Prostate gland (tissue), 2 donors: Measurements from ENCODE around the gene SDC3.

Source experiments
- POLR2A ChIP-seq: fragments of 450-650 bp; IDR thresholded peaks from one replicate; pipeline ENCODE4 v1.6.1; 2016; ENCODE audit warnings: antibody characterized with exemption, mild to moderate bottlenecking
- POLR2AphosphoS5 ChIP-seq: sonication (generic); formaldehyde crosslinking; IDR thresholded peaks from one replicate; pipeline ENCODE4 v1.6.1; 2017; ENCODE audit warnings: antibody characterized with exemption
- TF ChIP-seq, protein P1 (sequence below), 4 experiments: fragments of 200-600 bp in 2 of 4; fragments of 450-650 bp in 2 of 4; sonication (generic) in 2 of 4; IDR thresholded peaks; 1 replicate in 3 of 4; 2 replicates in 1 of 4; pipeline ENCODE4 v1.5.1; 2016 to 2019; ENCODE audit warnings: antibody characterized with exemption in 4 of 4, mild to moderate bottlenecking in 2 of 4, moderate library complexity in 2 of 4

DNA sequence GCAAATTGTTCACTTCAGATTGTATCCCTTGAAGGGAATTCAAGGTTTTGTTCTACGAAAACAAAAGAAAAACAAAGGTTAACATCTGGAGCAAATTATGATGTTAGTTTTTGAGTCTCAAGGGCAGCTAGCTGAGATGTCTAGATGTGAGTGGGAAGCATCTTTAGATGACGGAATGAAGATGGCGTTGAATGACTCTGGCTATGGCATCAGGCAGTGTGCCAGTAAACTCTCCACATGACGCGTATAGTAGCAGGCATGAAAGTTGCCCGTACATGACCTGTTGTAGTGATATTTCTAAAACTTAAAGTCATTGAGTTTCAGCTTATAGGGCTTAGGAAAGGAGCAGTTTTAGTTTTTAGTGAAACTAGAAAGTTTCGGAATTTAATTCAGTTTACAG is 12.3 kb upstream of the SDC3 start:
- TF ChIP-seq POLR2AphosphoS5 (no peak), POLR2A (no peak)
- TF ChIP-seq, protein P1, sequence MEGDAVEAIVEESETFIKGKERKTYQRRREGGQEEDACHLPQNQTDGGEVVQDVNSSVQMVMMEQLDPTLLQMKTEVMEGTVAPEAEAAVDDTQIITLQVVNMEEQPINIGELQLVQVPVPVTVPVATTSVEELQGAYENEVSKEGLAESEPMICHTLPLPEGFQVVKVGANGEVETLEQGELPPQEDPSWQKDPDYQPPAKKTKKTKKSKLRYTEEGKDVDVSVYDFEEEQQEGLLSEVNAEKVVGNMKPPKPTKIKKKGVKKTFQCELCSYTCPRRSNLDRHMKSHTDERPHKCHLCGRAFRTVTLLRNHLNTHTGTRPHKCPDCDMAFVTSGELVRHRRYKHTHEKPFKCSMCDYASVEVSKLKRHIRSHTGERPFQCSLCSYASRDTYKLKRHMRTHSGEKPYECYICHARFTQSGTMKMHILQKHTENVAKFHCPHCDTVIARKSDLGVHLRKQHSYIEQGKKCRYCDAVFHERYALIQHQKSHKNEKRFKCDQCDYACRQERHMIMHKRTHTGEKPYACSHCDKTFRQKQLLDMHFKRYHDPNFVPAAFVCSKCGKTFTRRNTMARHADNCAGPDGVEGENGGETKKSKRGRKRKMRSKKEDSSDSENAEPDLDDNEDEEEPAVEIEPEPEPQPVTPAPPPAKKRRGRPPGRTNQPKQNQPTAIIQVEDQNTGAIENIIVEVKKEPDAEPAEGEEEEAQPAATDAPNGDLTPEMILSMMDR (IDR thresholded peaks at IDR 0.05): no peak
